Osteoblast (primary cell): ENCODE measurements around the gene ZIC4. TPM values are rescaled to one million over a fixed set of nuclear protein-coding genes. Genes with fewer than 3 reads are reported as not detected.

Experiments used
- DNase-seq: peaks from one replicate; pipeline ENCODE4 v3.0.0; 2011; ENCODE audit warnings: low spot score, mixed read lengths; ENCODE audit not compliant: insufficient read length; ENCODE audit errors: missing footprints
- H2AFZ ChIP-seq: 2 replicates; pipeline ENCODE4 v1.6.0; 2011; ENCODE audit warnings: mild to moderate bottlenecking, low read length
- H3K27ac ChIP-seq: 2 replicates; pipeline ENCODE4 v1.5.1; 2011; ENCODE audit warnings: mild to moderate bottlenecking, low read depth, low read length, moderate library complexity
- H3K27me3 ChIP-seq: 2 replicates; pipeline ENCODE4 v1.6.0; 2012; ENCODE audit warnings: mild to moderate bottlenecking, control low read depth, inconsistent platforms, low read length, moderate library complexity; ENCODE audit not compliant: insufficient read depth
- H3K36me3 ChIP-seq: 2 replicates; pipeline ENCODE4 v1.5.1; 2011; ENCODE audit warnings: mild to moderate bottlenecking, low read length, control low read depth, moderate library complexity; ENCODE audit not compliant: insufficient read depth
- H3K4me1 ChIP-seq: 2 replicates; pipeline ENCODE4 v1.5.1; 2011; ENCODE audit warnings: mild to moderate bottlenecking, low read length, control low read depth, moderate library complexity; ENCODE audit not compliant: insufficient read depth
- H3K4me2 ChIP-seq: 2 replicates; pipeline ENCODE4 v1.6.0; 2011; ENCODE audit warnings: mild to moderate bottlenecking, low read length; ENCODE audit not compliant: insufficient read depth
- H3K4me3 ChIP-seq: fragments of 200-600 bp; sonication (generic); 3 replicates; pipeline ENCODE4 v1.5.1; 2012; ENCODE audit warnings: mild to moderate bottlenecking, low read length, inconsistent platforms; ENCODE audit not compliant: insufficient read depth
- H3K79me2 ChIP-seq: 2 replicates; pipeline ENCODE4 v1.6.0; 2012; ENCODE audit warnings: mild to moderate bottlenecking, low read length, control low read depth, inconsistent platforms; ENCODE audit not compliant: insufficient read depth
- H3K9me3 ChIP-seq: 2 replicates; pipeline ENCODE4 v1.5.1; 2011; ENCODE audit warnings: low read depth, low read length, control low read depth
- H4K20me1 ChIP-seq: 2 replicates; pipeline ENCODE4 v1.6.0; 2012; ENCODE audit warnings: mild to moderate bottlenecking, low read length, control low read depth; ENCODE audit not compliant: insufficient read depth
- total RNA-seq: library from RNA; depleted of rRNA; stranded (reverse); fragments of >200 nt; gene quantifications from 2 replicates; pipeline ENCODE4 v1.2.3, GENCODE V29; 2012
- TF ChIP-seq, protein P1 (sequence below): IDR thresholded peaks from 2 replicates; pipeline ENCODE4 v1.5.1; 2011; ENCODE audit warnings: mild to moderate bottlenecking, low read depth, low read length, moderate library complexity; ENCODE audit errors: extremely low read depth

ZIC4 gene
- total RNA-seq, 1 donor, result 0.72 TPM

DNA sequence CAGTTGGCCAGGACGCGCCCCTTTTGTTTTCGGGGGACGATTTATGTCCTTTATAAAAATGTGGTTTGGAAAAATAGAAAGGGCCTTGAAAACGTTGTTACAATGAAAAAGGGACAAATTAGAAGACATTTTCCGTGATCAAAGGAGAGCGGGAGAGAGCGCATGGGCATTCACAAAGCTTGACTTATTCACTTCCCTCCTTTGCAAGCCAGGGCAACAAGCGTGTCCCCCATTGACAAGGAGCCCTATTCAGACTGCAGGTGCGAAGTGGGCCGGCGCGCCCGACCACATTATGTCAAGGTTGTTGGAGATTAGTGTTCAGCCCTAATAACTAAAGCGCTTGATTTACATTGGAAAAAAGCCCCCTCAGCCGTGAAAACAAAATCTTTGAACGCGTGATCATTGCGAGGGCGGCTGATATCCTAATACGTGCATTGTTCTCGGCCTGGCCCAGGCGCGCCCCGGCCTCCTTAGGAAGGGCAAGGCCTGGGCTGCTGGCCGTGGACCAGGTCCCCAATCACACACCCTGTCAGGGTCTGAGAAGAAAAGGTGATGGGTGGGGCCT, 25.9 kb downstream of the ZIC4 start:
- H3K27me3 ChIP-seq, result peaks cover 96% of the 10 kb centered on the region
- DNase-seq, result no peak
- no peak overlapping the region for H3K4me2 ChIP-seq
- TF ChIP-seq, protein P1, sequence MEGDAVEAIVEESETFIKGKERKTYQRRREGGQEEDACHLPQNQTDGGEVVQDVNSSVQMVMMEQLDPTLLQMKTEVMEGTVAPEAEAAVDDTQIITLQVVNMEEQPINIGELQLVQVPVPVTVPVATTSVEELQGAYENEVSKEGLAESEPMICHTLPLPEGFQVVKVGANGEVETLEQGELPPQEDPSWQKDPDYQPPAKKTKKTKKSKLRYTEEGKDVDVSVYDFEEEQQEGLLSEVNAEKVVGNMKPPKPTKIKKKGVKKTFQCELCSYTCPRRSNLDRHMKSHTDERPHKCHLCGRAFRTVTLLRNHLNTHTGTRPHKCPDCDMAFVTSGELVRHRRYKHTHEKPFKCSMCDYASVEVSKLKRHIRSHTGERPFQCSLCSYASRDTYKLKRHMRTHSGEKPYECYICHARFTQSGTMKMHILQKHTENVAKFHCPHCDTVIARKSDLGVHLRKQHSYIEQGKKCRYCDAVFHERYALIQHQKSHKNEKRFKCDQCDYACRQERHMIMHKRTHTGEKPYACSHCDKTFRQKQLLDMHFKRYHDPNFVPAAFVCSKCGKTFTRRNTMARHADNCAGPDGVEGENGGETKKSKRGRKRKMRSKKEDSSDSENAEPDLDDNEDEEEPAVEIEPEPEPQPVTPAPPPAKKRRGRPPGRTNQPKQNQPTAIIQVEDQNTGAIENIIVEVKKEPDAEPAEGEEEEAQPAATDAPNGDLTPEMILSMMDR, result no peak
- no peak overlapping the region for H2AFZ ChIP-seq
- H3K36me3 ChIP-seq, result no peaks in the 10 kb centered on the region
- no peaks in the 10 kb centered on the region for H3K79me2 ChIP-seq
- peaks cover 2% of the 10 kb centered on the region for H3K9me3 ChIP-seq
- no peak overlapping the region for H3K27ac ChIP-seq
- no peaks in the 10 kb centered on the region for H3K4me1 ChIP-seq
- H4K20me1 ChIP-seq, result no peaks in the 10 kb centered on the region
- H3K4me3 ChIP-seq, result no peak overlapping the region

DNA sequence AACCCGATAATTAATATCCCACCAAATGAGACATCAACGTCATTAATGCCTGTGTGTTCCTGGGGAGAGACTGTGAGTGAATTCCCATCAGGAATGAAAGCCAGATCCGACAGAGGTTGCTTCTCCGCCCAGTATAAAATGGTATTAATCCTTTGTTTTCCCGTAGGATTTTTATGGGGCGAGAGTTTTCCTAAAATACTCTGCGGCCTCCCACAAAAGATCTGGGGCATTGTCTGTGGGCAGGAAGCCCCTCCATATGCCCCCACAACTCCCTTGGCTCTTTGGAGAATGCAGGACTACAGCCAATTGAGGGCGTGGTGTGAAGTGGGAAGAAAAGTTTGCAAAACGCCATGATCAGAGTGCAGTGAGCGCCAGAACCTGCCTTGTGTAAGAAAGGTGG, 26.7 kb downstream of the ZIC4 start:
- Histone ChIP-seq H3K9me3 (no peaks in the 10 kb centered on the region), H3K27ac (no peak overlapping the region), H3K27me3 (peaks cover 96% of the 10 kb centered on the region), H3K4me1 (no peaks in the 10 kb centered on the region), H3K4me2 (no peak overlapping the region), H3K4me3 (no peak overlapping the region), H3K36me3 (no peaks in the 10 kb centered on the region), H4K20me1 (no peaks in the 10 kb centered on the region), H3K79me2 (no peaks in the 10 kb centered on the region), H2AFZ (no peak overlapping the region)
- TF ChIP-seq, protein P1, result no peak
- no peak for DNase-seq

DNA sequence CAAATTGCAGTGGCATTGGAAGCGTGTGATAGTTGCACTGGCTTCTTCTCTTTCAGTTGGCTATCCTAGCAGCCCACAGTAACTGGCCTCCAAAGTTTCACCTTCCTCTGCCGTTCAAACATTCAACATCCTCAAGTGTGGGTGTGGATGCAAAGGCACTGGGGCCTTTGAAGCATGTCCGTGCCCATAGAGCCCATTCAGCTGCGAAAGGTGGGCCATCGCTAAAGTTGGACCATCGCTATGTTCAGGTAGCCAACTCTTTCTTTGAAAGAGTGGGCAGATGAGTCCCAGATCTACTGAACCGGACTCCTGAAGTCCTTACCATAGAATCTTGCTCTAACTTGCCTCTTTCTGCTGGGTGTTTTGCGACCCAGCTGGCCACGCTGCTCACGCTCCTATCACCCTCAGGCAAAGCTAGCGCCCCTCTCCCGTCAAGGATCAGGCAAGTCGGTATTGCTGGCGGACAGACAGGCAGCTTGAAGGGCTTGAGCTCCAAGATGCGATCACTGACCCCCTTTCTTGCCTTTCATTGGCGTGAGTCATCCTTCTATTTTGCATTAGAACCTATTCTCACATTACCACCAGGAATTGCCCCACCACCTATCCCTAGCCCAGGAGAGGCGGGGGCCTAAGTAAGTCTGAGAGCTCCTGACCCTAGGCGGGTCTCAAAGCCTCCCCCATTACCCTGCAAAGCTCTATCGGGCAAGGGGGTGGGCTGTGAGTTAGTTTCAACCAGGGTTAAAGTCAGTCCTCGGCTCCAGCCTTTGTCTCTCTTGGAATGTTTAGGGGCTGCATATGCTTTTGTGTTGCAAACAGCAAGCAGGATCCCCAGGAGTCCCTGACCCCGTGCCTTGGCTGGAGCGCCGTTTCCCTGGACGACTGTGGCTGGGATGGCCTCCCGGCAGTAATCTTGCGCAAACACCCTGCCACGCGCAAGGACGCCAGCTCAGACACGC, 28.7 kb downstream of the ZIC4 start:
- Histone ChIP-seq H3K9me3 (no peaks in the 10 kb centered on the region), H3K27me3 (peaks cover 94% of the 10 kb centered on the region)

More for the DNA sequence above, 28.7 kb downstream of the ZIC4 start:
- no peak overlapping the region for H3K4me2 ChIP-seq
- DNase-seq, result no peak
- H3K4me3 ChIP-seq, result no peak overlapping the region
- H4K20me1 ChIP-seq, result no peaks in the 10 kb centered on the region
- no peak overlapping the region for H3K27ac ChIP-seq
- H3K79me2 ChIP-seq, result no peaks in the 10 kb centered on the region
- H3K4me1 ChIP-seq, result no peaks in the 10 kb centered on the region
- TF ChIP-seq, protein P1, result no peak
- H3K36me3 ChIP-seq, result no peaks in the 10 kb centered on the region
- H2AFZ ChIP-seq, result no peak overlapping the region
